HepG2 (cell line): ENCODE measurements around the gene NEIL1. TPM values are rescaled to one million over a fixed set of nuclear protein-coding genes. Genes with fewer than 3 reads are reported as not detected.

ENCODE experiments used
- ARHGAP35 ChIP-seq: sonication (generic); formaldehyde crosslinking; IDR thresholded peaks from 2 replicates; pipeline ENCODE4 v1.9.0; 2022; ENCODE audit warnings: mild to moderate bottlenecking, inconsistent platforms, moderate library complexity, missing genetic modification reagents, borderline replicate concordance
- CENPX ChIP-seq: sonication (generic); formaldehyde crosslinking; IDR thresholded peaks from 2 replicates; pipeline ENCODE4 v1.9.0; 2021; ENCODE audit warnings: mild to moderate bottlenecking, missing genetic modification reagents, moderate library complexity
- HNF4G ChIP-seq, 2 experiments: sonication (generic) in 1 of 2; formaldehyde crosslinking in 1 of 2; IDR thresholded peaks; 2 replicates each; pipeline versions ENCODE4 v1.4.0 to v1.6.1; 2011 to 2020; ENCODE audit warnings: borderline replicate concordance in 2 of 2, low read depth in 2 of 2, mild to moderate bottlenecking in 2 of 2, low read length in 1 of 2, missing genetic modification reagents in 1 of 2, moderate library complexity in 1 of 2
- IRX3 ChIP-seq: sonication (generic); formaldehyde crosslinking; IDR thresholded peaks from 2 replicates; pipeline ENCODE4 v1.8.1; 2023; ENCODE audit warnings: mild to moderate bottlenecking, low read depth, missing genetic modification reagents, borderline replicate concordance
- JUN ChIP-seq: sonication (generic); formaldehyde crosslinking; IDR thresholded peaks from 2 replicates; pipeline ENCODE4 v1.4.0; 2020; ENCODE audit warnings: mild to moderate bottlenecking, missing genetic modification reagents
- SRY ChIP-seq: sonication (generic); formaldehyde crosslinking; IDR thresholded peaks from 2 replicates; pipeline ENCODE4 v1.8.0; 2022; ENCODE audit warnings: mild to moderate bottlenecking, missing genetic modification reagents
- U2AF1 ChIP-seq: fragments of 200-400 bp; formaldehyde crosslinking; optimal IDR thresholded peaks from 2 replicates; pipeline ENCODE3; 2017; ENCODE audit warnings: mild to moderate bottlenecking, low read depth, low read length
- ZNF160 ChIP-seq: sonication (generic); formaldehyde crosslinking; IDR thresholded peaks from 2 replicates; pipeline ENCODE4 v1.8.0; 2022; ENCODE audit warnings: mild to moderate bottlenecking, inconsistent platforms, missing genetic modification reagents
- ZNF180 ChIP-seq: sonication (generic); formaldehyde crosslinking; IDR thresholded peaks from 2 replicates; pipeline ENCODE4 v1.4.0; 2020; ENCODE audit warnings: low read depth, missing genetic modification reagents, borderline replicate concordance
- polyA plus RNA-seq, 8 experiments: library from polyadenylated mRNA; depleted of rRNA in 3 of 8; stranded (reverse) in 7 of 8; unstranded in 1 of 8; fragments of >200 nt; fragmentation: Illumina TruSeq in 4 of 8; extraction: Trizol in 4 of 8; gene quantifications; 2 replicates each; pipeline versions ENCODE4 v1.2.1 to v1.2.3, GENCODE V29; 2011 to 2016; ENCODE audit warnings: low read depth in 4 of 8, missing spikeins in 1 of 8, mixed read lengths in 1 of 8; ENCODE audit not compliant: insufficient read depth in 1 of 8
- total RNA-seq, 5 experiments: library from RNA; depleted of rRNA; stranded (reverse); fragments of >200 nt; fragmentation: Illumina TruSeq; extraction: Trizol; gene quantifications; 2 replicates each; pipeline ENCODE4 v1.2.3, GENCODE V29; 2016; ENCODE audit warnings: low read depth in 1 of 5
- TF ChIP-seq, protein P1 (sequence below): sonication (generic); formaldehyde crosslinking; IDR thresholded peaks from 2 replicates; pipeline ENCODE4 v1.4.0; 2020; ENCODE audit warnings: mild to moderate bottlenecking, missing genetic modification reagents
- TF ChIP-seq, protein P2 (sequence below): sonication (generic); formaldehyde crosslinking; IDR thresholded peaks from 2 replicates; pipeline ENCODE4 v1.8.1; 2023; ENCODE audit warnings: mild to moderate bottlenecking, moderate library complexity, missing genetic modification reagents
- TF ChIP-seq, protein P3 (sequence below): sonication (generic); formaldehyde crosslinking; IDR thresholded peaks from 2 replicates; pipeline ENCODE4 v1.4.0; 2020; ENCODE audit warnings: mild to moderate bottlenecking, missing genetic modification reagents
- TF ChIP-seq, protein P4 (sequence below): sonication (generic); formaldehyde crosslinking; IDR thresholded peaks from one replicate; pipeline ENCODE4 v1.5.1; 2020; ENCODE audit warnings: mild to moderate bottlenecking, missing genetic modification reagents; ENCODE audit errors: not compliant biosample characterization

NEIL1 gene
- total and polyA plus RNA-seq, 2 of the 13 experiments (the other 11 are each of a cell fraction or from before 2014, with no cell fraction given), result 10.4 to 15.5 TPM

DNA sequence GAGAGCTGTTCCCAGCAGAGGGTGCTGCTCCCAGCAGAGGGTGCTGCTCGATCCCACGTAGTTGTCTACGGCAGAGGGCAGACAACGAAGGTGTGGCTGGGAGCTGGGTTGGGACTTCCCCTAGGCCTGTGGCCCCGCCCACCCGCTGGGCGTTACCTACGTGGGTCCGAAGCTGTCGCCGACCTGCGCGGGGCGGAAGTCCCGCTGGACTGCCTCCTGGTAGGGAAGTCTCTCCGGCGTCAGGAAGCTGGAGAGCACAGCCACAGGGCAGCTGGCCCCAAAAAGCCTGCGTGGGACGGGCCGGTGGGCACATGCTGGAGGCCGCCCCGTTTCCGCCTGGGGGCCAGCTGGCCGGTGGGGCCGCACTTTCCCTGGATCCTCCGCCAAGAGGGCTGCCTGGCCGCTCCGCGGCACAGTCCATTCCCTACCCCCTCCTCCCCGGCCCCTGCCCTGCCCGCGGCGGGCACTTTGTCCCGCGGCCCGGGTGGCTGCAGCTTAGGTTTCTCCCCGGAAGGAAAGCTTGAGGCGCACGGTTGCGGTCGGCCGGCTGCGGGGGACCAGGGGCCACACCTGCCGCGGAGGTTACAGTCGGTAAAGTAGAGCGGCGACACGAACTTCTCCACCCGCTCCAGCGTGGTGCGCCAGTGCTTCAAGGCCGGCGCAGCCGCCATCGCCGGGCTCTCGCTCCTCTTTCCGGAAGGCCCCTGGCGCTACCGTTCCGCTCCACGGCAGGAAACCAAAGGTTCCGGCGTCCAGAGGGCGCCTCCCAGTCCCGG lies 21.3 kb downstream of the NEIL1 start, which contains the start of gene MAN2C1 (continued):
- TF ChIP-seq, protein P1, sequence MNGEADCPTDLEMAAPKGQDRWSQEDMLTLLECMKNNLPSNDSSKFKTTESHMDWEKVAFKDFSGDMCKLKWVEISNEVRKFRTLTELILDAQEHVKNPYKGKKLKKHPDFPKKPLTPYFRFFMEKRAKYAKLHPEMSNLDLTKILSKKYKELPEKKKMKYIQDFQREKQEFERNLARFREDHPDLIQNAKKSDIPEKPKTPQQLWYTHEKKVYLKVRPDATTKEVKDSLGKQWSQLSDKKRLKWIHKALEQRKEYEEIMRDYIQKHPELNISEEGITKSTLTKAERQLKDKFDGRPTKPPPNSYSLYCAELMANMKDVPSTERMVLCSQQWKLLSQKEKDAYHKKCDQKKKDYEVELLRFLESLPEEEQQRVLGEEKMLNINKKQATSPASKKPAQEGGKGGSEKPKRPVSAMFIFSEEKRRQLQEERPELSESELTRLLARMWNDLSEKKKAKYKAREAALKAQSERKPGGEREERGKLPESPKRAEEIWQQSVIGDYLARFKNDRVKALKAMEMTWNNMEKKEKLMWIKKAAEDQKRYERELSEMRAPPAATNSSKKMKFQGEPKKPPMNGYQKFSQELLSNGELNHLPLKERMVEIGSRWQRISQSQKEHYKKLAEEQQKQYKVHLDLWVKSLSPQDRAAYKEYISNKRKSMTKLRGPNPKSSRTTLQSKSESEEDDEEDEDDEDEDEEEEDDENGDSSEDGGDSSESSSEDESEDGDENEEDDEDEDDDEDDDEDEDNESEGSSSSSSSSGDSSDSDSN, result peak; percentile 95
- TF ChIP-seq, protein P2, sequence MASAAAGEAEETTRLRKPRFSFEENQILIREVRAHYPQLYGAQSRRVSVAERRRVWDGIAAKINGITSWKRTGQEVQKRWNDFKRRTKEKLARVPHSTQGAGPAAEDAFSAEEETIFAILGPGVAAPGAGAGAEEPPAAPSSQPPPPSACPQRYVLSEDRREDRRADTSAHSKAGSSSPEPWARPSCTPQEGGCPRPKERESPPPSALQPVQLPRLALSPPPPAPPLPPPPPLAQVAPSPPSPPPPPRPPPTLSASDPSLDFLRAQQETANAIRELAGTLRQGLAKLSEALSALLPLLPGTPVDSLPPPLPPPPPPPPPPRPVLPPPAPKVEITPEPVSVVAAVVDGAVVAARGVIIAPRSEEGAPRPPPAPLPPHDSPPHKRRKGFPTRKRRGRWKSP (CRISPR knock-in tag), result peak; percentile 42
- TF ChIP-seq, protein P3, sequence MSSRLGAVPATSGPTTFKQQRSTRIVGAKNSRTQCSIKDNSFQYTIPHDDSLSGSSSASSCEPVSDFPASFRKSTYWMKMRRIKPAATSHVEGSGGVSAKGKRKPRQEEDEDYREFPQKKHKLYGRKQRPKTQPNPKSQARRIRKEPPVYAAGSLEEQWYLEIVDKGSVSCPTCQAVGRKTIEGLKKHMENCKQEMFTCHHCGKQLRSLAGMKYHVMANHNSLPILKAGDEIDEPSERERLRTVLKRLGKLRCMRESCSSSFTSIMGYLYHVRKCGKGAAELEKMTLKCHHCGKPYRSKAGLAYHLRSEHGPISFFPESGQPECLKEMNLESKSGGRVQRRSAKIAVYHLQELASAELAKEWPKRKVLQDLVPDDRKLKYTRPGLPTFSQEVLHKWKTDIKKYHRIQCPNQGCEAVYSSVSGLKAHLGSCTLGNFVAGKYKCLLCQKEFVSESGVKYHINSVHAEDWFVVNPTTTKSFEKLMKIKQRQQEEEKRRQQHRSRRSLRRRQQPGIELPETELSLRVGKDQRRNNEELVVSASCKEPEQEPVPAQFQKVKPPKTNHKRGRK (CRISPR knock-in tag), result no peak
- no peak for TF ChIP-seq ZNF160
- peak; percentile 88; the same call in 1 of the 2 replicates for TF ChIP-seq SRY (CRISPR knock-in tag)
- no peak for TF ChIP-seq HNF4G (IDR thresholded peaks at IDR 0.05; ENCODE audit: borderline replicate concordance, low read depth, low read length)
- TF ChIP-seq HNF4G (CRISPR knock-in tag; IDR thresholded peaks at IDR 0.05; ENCODE audit: borderline replicate concordance, low read depth), result no peak; the same call in 1 of the 2 replicates
- TF ChIP-seq U2AF1, result peak; percentile 68
- TF ChIP-seq JUN (CRISPR knock-in tag), result no peak
- peak; percentile 66; the same call in 1 of the 2 replicates for TF ChIP-seq ARHGAP35 (CRISPR knock-in tag)
- no peak for TF ChIP-seq ZNF180 (CRISPR knock-in tag)
- no peak for TF ChIP-seq CENPX (CRISPR knock-in tag)
- peak; percentile 75; the same call in 1 of the 2 replicates for TF ChIP-seq IRX3 (CRISPR knock-in tag)
- TF ChIP-seq, protein P4, sequence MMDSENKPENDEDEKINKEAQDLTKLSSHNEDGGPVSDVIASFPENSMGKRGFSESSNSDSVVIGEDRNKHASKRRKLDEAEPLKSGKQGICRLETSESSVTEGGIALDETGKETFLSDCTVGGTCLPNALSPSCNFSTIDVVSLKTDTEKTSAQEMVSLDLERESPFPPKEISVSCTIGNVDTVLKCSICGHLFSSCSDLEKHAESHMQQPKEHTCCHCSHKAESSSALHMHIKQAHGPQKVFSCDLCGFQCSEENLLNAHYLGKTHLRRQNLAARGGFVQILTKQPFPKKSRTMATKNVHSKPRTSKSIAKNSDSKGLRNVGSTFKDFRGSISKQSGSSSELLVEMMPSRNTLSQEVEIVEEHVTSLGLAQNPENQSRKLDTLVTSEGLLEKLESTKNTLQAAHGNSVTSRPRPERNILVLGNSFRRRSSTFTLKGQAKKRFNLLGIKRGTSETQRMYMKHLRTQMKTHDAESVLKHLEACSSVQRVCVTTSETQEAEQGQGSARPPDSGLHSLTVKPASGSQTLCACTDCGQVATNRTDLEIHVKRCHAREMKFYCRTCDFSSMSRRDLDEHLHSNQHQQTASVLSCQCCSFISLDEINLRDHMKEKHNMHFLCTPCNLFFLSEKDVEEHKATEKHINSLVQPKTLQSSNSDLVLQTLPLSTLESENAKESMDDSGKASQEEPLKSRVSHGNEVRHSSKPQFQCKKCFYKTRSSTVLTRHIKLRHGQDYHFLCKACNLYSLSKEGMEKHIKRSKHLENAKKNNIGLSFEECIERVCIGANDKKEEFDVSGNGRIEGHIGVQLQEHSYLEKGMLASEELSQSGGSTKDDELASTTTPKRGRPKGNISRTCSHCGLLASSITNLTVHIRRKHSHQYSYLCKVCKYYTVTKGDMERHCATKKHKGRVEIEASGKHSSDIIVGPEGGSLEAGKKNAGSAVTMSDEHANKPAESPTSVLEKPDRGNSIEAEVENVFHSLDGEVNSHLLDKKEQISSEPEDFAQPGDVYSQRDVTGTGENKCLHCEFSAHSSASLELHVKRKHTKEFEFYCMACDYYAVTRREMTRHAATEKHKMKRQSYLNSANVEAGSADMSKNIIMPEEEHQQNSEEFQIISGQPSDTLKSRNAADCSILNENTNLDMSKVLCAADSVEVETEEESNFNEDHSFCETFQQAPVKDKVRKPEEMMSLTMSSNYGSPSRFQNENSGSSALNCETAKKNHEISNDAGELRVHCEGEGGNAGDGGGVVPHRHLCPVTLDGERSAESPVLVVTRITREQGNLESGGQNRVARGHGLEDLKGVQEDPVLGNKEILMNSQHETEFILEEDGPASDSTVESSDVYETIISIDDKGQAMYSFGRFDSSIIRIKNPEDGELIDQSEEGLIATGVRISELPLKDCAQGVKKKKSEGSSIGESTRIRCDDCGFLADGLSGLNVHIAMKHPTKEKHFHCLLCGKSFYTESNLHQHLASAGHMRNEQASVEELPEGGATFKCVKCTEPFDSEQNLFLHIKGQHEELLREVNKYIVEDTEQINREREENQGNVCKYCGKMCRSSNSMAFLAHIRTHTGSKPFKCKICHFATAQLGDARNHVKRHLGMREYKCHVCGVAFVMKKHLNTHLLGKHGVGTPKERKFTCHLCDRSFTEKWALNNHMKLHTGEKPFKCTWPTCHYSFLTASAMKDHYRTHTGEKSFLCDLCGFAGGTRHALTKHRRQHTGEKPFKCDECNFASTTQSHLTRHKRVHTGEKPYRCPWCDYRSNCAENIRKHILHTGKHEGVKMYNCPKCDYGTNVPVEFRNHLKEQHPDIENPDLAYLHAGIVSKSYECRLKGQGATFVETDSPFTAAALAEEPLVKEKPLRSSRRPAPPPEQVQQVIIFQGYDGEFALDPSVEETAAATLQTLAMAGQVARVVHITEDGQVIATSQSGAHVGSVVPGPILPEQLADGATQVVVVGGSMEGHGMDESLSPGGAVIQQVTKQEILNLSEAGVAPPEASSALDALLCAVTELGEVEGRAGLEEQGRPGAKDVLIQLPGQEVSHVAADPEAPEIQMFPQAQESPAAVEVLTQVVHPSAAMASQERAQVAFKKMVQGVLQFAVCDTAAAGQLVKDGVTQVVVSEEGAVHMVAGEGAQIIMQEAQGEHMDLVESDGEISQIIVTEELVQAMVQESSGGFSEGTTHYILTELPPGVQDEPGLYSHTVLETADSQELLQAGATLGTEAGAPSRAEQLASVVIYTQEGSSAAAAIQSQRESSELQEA (CRISPR knock-in tag), result peak; percentile 63
